CD8-positive, alpha-beta memory T cell (primary cell): ENCODE data around the gene FANCB. TPM values are rescaled to one million over a fixed set of nuclear protein-coding genes. Genes with fewer than 3 reads are reported as not detected.

ENCODE experiments used
- CTCF ChIA-PET: fragments of 350-600 bp; sonication (Branson Sonifier 250); formaldehyde crosslinking; loops from one replicate; lab custom pipeline; 2021; ENCODE audit warnings: antibody characterized with exemption; lab: Charles Lee
- POLR2A ChIA-PET: fragments of 350-600 bp; sonication (Branson Sonifier 250); formaldehyde crosslinking; loops from one replicate; lab custom pipeline; 2021; ENCODE audit warnings: antibody characterized with exemption; lab: Charles Lee
- DNase-seq, 5 donors: peaks; one replicate each; pipeline versions ENCODE4 v3.0.0 to v3.0.0-alpha.2; 2020 to 2022; ENCODE audit warnings: mixed read lengths in 1 of 5
- H3K27ac ChIP-seq: one replicate; pipeline ENCODE4 v1.7.0; 2013; ENCODE audit warnings: low read depth, mild to moderate bottlenecking, low read length, moderate library complexity
- H3K27me3 ChIP-seq: 2 replicates; pipeline ENCODE4 v1.7.0; 2013; ENCODE audit warnings: low read length, mild to moderate bottlenecking; ENCODE audit not compliant: insufficient read depth, poor library complexity, severe bottlenecking
- H3K36me3 ChIP-seq: 2 replicates; pipeline ENCODE4 v1.7.0; 2013; ENCODE audit warnings: mild to moderate bottlenecking, low read length, moderate library complexity; ENCODE audit not compliant: insufficient read depth
- H3K4me1 ChIP-seq: 2 replicates; pipeline ENCODE4 v1.7.0; 2013; ENCODE audit warnings: mild to moderate bottlenecking, low read length, moderate library complexity; ENCODE audit not compliant: insufficient read depth
- H3K4me3 ChIP-seq: 2 replicates; pipeline ENCODE4 v1.7.0; 2013; ENCODE audit warnings: mild to moderate bottlenecking, low read length
- H3K9me3 ChIP-seq: 2 replicates; pipeline ENCODE4 v1.7.0; 2013; ENCODE audit warnings: mild to moderate bottlenecking, low read length
- H3K27ac Mint-ChIP-seq, 8 donors: one replicate each; pipeline ENCODE4 v1.8.0; 2020 to 2021; ENCODE audit warnings: mixed read lengths in 8 of 8, mild to moderate bottlenecking in 6 of 8, inconsistent platforms in 3 of 8, moderate library complexity in 3 of 8
- H3K27me3 Mint-ChIP-seq, 2 donors: one replicate each; pipeline ENCODE4 v1.8.0; 2020 to 2021; ENCODE audit warnings: mixed read lengths in 2 of 2, mild to moderate bottlenecking in 1 of 2, moderate library complexity in 1 of 2
- H3K36me3 Mint-ChIP-seq, 3 donors: one replicate each; pipeline ENCODE4 v1.8.0; 2020 to 2021; ENCODE audit warnings: mixed read lengths in 3 of 3, inconsistent platforms in 1 of 3, mild to moderate bottlenecking in 1 of 3
- H3K4me1 Mint-ChIP-seq, 3 donors: one replicate each; pipeline ENCODE4 v1.8.0; 2020 to 2021; ENCODE audit warnings: mixed read lengths in 3 of 3, inconsistent platforms in 1 of 3, mild to moderate bottlenecking in 1 of 3
- H3K4me3 Mint-ChIP-seq, 7 donors: one replicate each; pipeline ENCODE4 v1.8.0; 2020 to 2021; ENCODE audit warnings: mixed read lengths in 7 of 7, mild to moderate bottlenecking in 6 of 7, moderate library complexity in 4 of 7, inconsistent platforms in 2 of 7
- H3K9me3 Mint-ChIP-seq, 5 donors: one replicate each; pipeline ENCODE4 v1.8.0; 2020 to 2022; ENCODE audit warnings: mixed read lengths in 5 of 5, mild to moderate bottlenecking in 3 of 5, moderate library complexity in 2 of 5, inconsistent platforms in 1 of 5
- polyA plus RNA-seq: library from polyadenylated mRNA; unstranded; fragments of 300-500 nt; fragmentation: Illumina TruSeq; gene quantifications from one replicate; pipeline ENCODE4 v1.2.3, GENCODE V29; 2021
- total RNA-seq, 2 experiments: library from RNA; stranded (reverse); gene quantifications; one replicate each; pipeline ENCODE4 v1.2.3, GENCODE V29; 2021

FANCB gene
- total and polyA plus RNA-seq, 3 experiments from 2014 or later = 2.2 to 10.9 (median 10.2) TPM

DNA sequence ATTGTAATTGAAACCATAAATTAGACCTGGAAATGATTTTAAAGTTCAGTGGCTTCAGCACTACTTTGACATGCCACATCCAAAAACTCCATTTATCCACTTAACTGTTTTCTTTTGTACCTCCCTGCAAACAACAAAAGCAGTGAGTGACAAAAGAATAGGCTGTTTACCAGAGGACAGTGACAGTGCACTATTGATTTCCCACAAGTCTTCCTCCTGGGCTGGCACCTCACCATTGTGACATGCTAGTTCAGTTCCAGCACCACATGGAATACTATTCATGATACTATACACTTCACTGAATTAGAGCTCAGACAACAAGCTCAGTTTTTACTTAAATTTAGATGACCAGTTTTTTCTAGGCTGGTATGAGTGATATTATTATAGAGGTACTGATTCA is 29.7 kb upstream of the FANCB start:
- CTCF ChIA-PET = no interaction called here
- Histone ChIP-seq H3K4me1 (no peaks in the 10 kb centered on the region), H3K36me3 (peaks cover 7% of the 10 kb centered on the region), H3K27ac (no peak overlapping the region), H3K9me3 (no peaks in the 10 kb centered on the region), H3K27me3 (no peaks in the 10 kb centered on the region), H3K4me3 (no peak overlapping the region)
- H3K9me3 Mint-ChIP-seq = peaks cover 0 to 12% (median 4%) of the 10 kb centered on the region in 5 donors
- no peak overlapping the region for H3K4me3 Mint-ChIP-seq
- no peak overlapping the region for H3K27ac Mint-ChIP-seq
- POLR2A ChIA-PET = no interaction called here
- no peak for DNase-seq
- peaks cover 15 to 31% (median 21%) of the 10 kb centered on the region in 3 donors for H3K36me3 Mint-ChIP-seq
- H3K4me1 Mint-ChIP-seq = peaks cover 0 to 5% (median 4%) of the 10 kb centered on the region in 3 donors
- H3K27me3 Mint-ChIP-seq = no peaks in the 10 kb centered on the region

DNA sequence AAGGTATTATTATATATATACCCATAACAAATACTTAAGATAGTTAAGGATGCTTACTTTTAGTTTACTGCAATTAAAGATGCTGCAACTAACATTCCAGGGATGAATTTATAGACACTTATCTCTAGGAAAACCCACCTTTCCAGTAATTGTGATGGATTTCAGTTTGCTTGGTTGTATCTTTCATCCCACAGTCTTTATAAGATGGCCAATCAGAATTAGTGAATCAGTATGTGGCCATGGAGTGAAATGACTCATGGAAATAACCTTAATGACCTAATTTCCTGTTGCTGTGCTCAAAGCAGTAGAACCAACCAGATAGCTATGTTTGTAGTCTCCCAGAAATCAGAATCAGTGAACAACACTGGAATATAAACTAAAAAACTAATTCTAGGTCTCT is 26.7 kb upstream of the FANCB start:
- peaks cover 17 to 50% (median 22%) of the 10 kb centered on the region in 3 donors for H3K36me3 Mint-ChIP-seq
- H3K4me1 ChIP-seq = no peaks in the 10 kb centered on the region
- H3K9me3 ChIP-seq = no peaks in the 10 kb centered on the region
- H3K4me3 ChIP-seq = no peak overlapping the region
- DNase-seq = no peak
- POLR2A ChIA-PET = no interaction called here
- H3K27ac Mint-ChIP-seq = peak overlapping the region in 2 of 8 donors; percentile 23 to 63
- H3K36me3 ChIP-seq = peaks cover 4% of the 10 kb centered on the region
- peaks cover 0 to 5% (median 4%) of the 10 kb centered on the region in 3 donors for H3K4me1 Mint-ChIP-seq
- H3K4me3 Mint-ChIP-seq = no peak overlapping the region
- no peaks in the 10 kb centered on the region for H3K27me3 Mint-ChIP-seq
- CTCF ChIA-PET = no interaction called here
- no peak overlapping the region for H3K27ac ChIP-seq
- peaks cover 0 to 9% (median 3%) of the 10 kb centered on the region in 5 donors for H3K9me3 Mint-ChIP-seq
- no peaks in the 10 kb centered on the region for H3K27me3 ChIP-seq

DNA sequence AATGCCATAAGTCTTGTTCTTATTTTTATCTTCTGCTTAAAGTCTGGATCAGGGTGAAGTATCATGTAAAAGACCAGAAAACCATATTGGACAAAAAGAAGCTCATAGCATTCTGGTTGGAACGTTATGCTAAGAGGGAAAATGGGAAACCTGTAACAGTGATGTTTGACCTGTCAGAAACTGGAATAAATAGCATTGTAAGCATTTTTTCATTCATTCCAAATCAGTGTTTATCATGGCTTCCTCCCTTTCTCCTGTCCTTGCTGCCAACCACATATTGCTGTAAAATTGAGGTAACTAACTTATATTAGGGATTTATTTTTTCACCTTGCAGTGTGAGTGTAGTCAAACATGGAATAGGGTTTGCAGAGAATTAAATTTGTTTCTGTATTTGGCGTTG is 24.2 kb upstream of the FANCB start:
- POLR2A ChIA-PET = no interaction called here
- H3K27ac Mint-ChIP-seq = no peak overlapping the region
- peaks cover 5 to 37% (median 16%) of the 10 kb centered on the region in 3 donors for H3K36me3 Mint-ChIP-seq
- CTCF ChIA-PET = no interaction called here
- no peaks in the 10 kb centered on the region for H3K27me3 Mint-ChIP-seq
- no peaks in the 10 kb centered on the region for H3K36me3 ChIP-seq
- H3K4me1 ChIP-seq = no peaks in the 10 kb centered on the region
- H3K4me1 Mint-ChIP-seq = peaks cover 0 to 5% (median 4%) of the 10 kb centered on the region in 3 donors
- H3K9me3 ChIP-seq = no peaks in the 10 kb centered on the region
- H3K27me3 ChIP-seq = no peaks in the 10 kb centered on the region
- H3K4me3 Mint-ChIP-seq = no peak overlapping the region
- no peak overlapping the region for H3K27ac ChIP-seq
- no peak overlapping the region for H3K4me3 ChIP-seq
- no peak for DNase-seq
- H3K9me3 Mint-ChIP-seq = peaks cover 0 to 3% (median 0%) of the 10 kb centered on the region in 5 donors

DNA sequence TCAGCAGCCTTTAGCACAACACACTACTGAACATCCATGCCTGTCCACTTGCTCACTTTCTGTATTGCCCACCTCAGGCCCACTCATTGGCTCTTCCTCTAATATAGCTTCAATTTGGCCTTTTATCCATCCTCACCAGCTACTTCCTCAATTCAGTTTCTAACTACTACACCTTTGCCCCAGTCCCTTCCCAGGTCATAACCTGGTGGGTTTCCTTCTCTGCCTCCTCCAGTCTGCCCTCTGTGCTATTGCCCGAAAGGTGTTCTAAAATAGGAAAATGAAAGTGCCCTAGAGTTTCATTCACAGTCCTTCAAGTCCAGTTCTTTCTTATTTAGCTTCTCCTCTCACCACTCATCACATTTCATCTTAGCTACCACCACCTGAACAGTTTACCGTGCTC is 23.4 kb upstream of the FANCB start:
- H3K36me3 ChIP-seq = no peaks in the 10 kb centered on the region
- POLR2A ChIA-PET = no interaction called here
- CTCF ChIA-PET = no interaction called here

DNA sequence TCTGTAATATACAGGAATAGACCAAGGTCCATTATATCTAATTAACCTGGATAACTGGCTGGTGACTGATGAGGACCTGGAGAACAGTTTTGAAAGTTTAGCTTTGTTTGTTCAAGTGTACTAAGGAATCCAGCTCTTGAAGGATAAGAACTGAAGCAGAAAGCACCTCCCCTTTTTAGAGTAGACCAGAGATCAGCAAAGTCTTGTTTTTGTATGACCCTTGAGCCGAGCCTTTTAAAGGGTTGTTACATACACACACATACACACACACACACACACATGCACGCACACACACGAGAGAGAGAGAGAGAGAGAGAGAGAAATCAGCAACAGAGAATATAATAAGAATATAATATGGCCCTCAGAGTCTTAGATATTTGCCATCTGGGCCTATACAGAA is 13.4 kb upstream of the FANCB start:
- Histone ChIP-seq H3K4me3 (no peak overlapping the region), H3K9me3 (no peaks in the 10 kb centered on the region), H3K27ac (no peak overlapping the region), H3K4me1 (no peaks in the 10 kb centered on the region), H3K27me3 (no peaks in the 10 kb centered on the region), H3K36me3 (no peaks in the 10 kb centered on the region)
- H3K27me3 Mint-ChIP-seq = peaks cover 0 to 5% of the 10 kb centered on the region in 2 donors
- DNase-seq = no peak
- peaks cover 0 to 2% (median 0%) of the 10 kb centered on the region in 5 donors for H3K9me3 Mint-ChIP-seq
- peaks cover 0 to 7% (median 3%) of the 10 kb centered on the region in 3 donors for H3K36me3 Mint-ChIP-seq
- H3K4me3 Mint-ChIP-seq = no peak overlapping the region
- ChIA-PET CTCF (no interaction called here), POLR2A (no interaction called here)
- peaks cover 0 to 7% (median 0%) of the 10 kb centered on the region in 3 donors for H3K4me1 Mint-ChIP-seq
- no peak overlapping the region for H3K27ac Mint-ChIP-seq

More for the DNA sequence above, 23.4 kb upstream of the FANCB start:
- Mint-ChIP-seq H3K4me3 (no peak overlapping the region), H3K36me3 (peaks cover 5 to 37% (median 14%) of the 10 kb centered on the region in 3 donors), H3K27me3 (no peaks in the 10 kb centered on the region), H3K9me3 (peaks cover 0 to 3% (median 0%) of the 10 kb centered on the region in 5 donors), H3K27ac (no peak overlapping the region), H3K4me1 (peaks cover 0 to 5% (median 4%) of the 10 kb centered on the region in 3 donors)
- no peaks in the 10 kb centered on the region for H3K9me3 ChIP-seq
- no peaks in the 10 kb centered on the region for H3K4me1 ChIP-seq
- H3K27ac ChIP-seq = no peak overlapping the region
- no peak for DNase-seq
- no peaks in the 10 kb centered on the region for H3K27me3 ChIP-seq
- no peak overlapping the region for H3K4me3 ChIP-seq

DNA sequence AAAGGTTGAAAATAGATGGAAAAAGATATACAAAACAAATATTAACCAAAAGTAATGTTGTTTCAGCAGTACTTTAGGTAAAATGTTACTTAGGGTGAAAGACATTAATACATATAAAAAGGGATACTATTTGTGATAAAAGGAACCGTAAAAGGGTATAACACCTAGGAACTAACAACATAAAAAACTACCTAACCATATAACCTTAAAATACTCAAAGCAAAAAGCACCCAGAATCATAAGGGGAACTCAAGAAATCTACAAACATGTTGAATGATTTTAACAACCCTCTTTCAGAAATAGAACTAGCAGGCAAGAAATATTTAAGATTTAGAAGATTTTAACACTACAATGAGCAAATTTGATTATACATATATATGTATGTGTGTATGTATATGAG is 11.8 kb upstream of the FANCB start:
- DNase-seq = no peak
- no peaks in the 10 kb centered on the region for H3K27me3 ChIP-seq
- peaks cover 0 to 2% (median 0%) of the 10 kb centered on the region in 5 donors for H3K9me3 Mint-ChIP-seq
- peaks cover 0 to 5% (median 0%) of the 10 kb centered on the region in 3 donors for H3K36me3 Mint-ChIP-seq
- CTCF ChIA-PET = no interaction called here
- H3K27me3 Mint-ChIP-seq = peaks cover 0 to 3% of the 10 kb centered on the region in 2 donors
- POLR2A ChIA-PET = no interaction called here
- no peaks in the 10 kb centered on the region for H3K36me3 ChIP-seq
- no peak overlapping the region for H3K4me3 ChIP-seq
- H3K9me3 ChIP-seq = no peaks in the 10 kb centered on the region
- H3K4me1 Mint-ChIP-seq = peaks cover 3 to 10% (median 5%) of the 10 kb centered on the region in 3 donors
- no peaks in the 10 kb centered on the region for H3K4me1 ChIP-seq
- H3K4me3 Mint-ChIP-seq = no peak overlapping the region
- H3K27ac Mint-ChIP-seq = no peak overlapping the region
- no peak overlapping the region for H3K27ac ChIP-seq

DNA sequence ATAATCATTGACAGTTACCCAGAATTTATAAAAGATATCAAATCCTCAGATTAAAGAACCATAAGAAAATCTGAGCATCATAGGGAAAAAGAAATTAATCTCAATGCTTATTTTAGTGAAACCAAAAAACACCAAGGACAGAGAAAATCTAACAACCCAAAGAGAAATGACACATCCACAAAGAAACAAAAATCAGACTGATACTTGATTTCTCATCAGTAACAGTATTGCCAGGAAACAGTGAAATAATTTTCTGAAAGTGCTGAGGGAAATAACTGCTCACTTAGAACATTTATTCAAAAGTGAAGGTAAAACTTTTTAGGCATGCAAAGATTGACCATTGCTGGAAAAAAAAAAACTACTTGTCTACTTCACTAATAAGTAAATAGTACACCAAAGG is 11.0 kb upstream of the FANCB start:
- POLR2A ChIA-PET = no interaction called here
- H3K4me3 Mint-ChIP-seq = no peak overlapping the region
- DNase-seq = no peak

DNA sequence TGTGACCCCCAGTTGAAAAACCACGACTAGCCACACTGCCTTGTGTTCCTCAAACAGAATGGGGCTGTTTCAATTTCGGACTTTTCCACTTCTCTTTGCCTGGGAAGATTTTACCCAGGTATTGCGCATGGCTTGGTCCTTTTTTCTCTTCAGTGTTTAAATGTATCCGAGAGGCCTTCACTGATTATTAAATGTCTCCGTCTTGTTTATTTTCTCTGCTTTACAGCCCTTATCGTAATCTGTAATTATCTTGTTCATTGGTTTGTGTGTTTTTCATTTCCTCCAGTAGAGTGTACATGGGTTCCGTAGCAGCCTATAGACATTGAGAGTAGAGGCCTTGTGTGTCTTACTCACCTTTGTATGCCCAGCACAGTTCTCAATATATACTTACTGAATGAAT is 2.8 kb upstream of the FANCB start:
- peaks cover 0 to 8% (median 3%) of the 10 kb centered on the region in 3 donors for H3K36me3 Mint-ChIP-seq
- no peaks in the 10 kb centered on the region for H3K27me3 ChIP-seq
- DNase-seq = no peak
- ChIA-PET POLR2A (no interaction called here), CTCF (no interaction called here)
- H3K27ac Mint-ChIP-seq = peak overlapping the region in 4 of 8 donors; percentile 35 to 92 (median 45)
- H3K4me3 ChIP-seq = no peak overlapping the region
- no peak overlapping the region for H3K27ac ChIP-seq
- H3K27me3 Mint-ChIP-seq = no peaks in the 10 kb centered on the region
- no peaks in the 10 kb centered on the region for H3K9me3 Mint-ChIP-seq
- H3K4me3 Mint-ChIP-seq = peak overlapping the region in 3 of 7 donors; percentile 1 to 89 (median 26)
- H3K4me1 Mint-ChIP-seq = peaks cover 14 to 47% (median 15%) of the 10 kb centered on the region in 3 donors
- no peaks in the 10 kb centered on the region for H3K9me3 ChIP-seq
- peaks cover 11% of the 10 kb centered on the region for H3K4me1 ChIP-seq
- H3K36me3 ChIP-seq = no peaks in the 10 kb centered on the region

More for the DNA sequence above, 11.0 kb upstream of the FANCB start:
- H3K4me1 Mint-ChIP-seq = peaks cover 3 to 15% (median 10%) of the 10 kb centered on the region in 3 donors
- peaks cover 0 to 3% of the 10 kb centered on the region in 2 donors for H3K27me3 Mint-ChIP-seq
- H3K4me3 ChIP-seq = no peak overlapping the region
- CTCF ChIA-PET = no interaction called here
- H3K9me3 ChIP-seq = no peaks in the 10 kb centered on the region
- no peaks in the 10 kb centered on the region for H3K27me3 ChIP-seq
- no peaks in the 10 kb centered on the region for H3K4me1 ChIP-seq
- H3K27ac ChIP-seq = no peak overlapping the region
- peaks cover 0 to 5% (median 0%) of the 10 kb centered on the region in 3 donors for H3K36me3 Mint-ChIP-seq
- no peak overlapping the region for H3K27ac Mint-ChIP-seq
- H3K36me3 ChIP-seq = no peaks in the 10 kb centered on the region
- H3K9me3 Mint-ChIP-seq = peaks cover 0 to 2% (median 0%) of the 10 kb centered on the region in 5 donors
